HL-60 (cell line): ENCODE results near the gene NTN1.

Experiments
- GABPA ChIP-seq: IDR thresholded peaks from 2 replicates; pipeline ENCODE4 v1.6.1; 2012; ENCODE audit warnings: low read depth
- POLR2AphosphoS5 ChIP-seq: IDR thresholded peaks from 2 replicates; pipeline ENCODE4 v1.6.1; 2012; ENCODE audit warnings: low read depth
- TF ChIP-seq, protein P1 (sequence below): IDR thresholded peaks from one replicate; pipeline ENCODE4 v1.5.1; 2011; ENCODE audit warnings: low read length, control low read depth, inconsistent platforms; ENCODE audit not compliant: insufficient read depth
- TF ChIP-seq, protein P2 (sequence below): IDR thresholded peaks from 2 replicates; pipeline ENCODE4 v1.6.1; 2012; ENCODE audit warnings: low read depth; ENCODE audit not compliant: insufficient replicate concordance

DNA sequence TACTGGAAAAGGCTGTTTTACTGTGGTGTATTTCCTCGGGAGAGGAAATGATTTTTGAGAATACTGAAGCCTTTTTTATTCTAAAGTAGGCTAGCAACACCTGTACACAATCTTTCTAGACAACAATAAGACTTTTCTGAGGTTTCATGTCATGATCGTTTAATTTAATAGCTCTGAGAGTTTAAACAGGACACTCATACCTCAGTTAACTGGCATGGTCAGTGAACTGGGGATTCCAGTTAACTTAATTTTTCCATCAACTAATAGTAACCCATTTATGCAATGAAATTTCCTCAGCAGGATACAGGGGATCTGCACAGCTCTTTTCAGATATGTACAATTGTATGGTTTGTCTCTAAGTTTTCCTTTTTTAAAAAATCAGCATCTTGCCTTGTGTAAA lies 262.6 kb downstream of the NTN1 start:
- TF ChIP-seq, protein P1, sequence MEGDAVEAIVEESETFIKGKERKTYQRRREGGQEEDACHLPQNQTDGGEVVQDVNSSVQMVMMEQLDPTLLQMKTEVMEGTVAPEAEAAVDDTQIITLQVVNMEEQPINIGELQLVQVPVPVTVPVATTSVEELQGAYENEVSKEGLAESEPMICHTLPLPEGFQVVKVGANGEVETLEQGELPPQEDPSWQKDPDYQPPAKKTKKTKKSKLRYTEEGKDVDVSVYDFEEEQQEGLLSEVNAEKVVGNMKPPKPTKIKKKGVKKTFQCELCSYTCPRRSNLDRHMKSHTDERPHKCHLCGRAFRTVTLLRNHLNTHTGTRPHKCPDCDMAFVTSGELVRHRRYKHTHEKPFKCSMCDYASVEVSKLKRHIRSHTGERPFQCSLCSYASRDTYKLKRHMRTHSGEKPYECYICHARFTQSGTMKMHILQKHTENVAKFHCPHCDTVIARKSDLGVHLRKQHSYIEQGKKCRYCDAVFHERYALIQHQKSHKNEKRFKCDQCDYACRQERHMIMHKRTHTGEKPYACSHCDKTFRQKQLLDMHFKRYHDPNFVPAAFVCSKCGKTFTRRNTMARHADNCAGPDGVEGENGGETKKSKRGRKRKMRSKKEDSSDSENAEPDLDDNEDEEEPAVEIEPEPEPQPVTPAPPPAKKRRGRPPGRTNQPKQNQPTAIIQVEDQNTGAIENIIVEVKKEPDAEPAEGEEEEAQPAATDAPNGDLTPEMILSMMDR: no peak
- TF ChIP-seq POLR2AphosphoS5 (no peak), GABPA (no peak)
- TF ChIP-seq, protein P2, sequence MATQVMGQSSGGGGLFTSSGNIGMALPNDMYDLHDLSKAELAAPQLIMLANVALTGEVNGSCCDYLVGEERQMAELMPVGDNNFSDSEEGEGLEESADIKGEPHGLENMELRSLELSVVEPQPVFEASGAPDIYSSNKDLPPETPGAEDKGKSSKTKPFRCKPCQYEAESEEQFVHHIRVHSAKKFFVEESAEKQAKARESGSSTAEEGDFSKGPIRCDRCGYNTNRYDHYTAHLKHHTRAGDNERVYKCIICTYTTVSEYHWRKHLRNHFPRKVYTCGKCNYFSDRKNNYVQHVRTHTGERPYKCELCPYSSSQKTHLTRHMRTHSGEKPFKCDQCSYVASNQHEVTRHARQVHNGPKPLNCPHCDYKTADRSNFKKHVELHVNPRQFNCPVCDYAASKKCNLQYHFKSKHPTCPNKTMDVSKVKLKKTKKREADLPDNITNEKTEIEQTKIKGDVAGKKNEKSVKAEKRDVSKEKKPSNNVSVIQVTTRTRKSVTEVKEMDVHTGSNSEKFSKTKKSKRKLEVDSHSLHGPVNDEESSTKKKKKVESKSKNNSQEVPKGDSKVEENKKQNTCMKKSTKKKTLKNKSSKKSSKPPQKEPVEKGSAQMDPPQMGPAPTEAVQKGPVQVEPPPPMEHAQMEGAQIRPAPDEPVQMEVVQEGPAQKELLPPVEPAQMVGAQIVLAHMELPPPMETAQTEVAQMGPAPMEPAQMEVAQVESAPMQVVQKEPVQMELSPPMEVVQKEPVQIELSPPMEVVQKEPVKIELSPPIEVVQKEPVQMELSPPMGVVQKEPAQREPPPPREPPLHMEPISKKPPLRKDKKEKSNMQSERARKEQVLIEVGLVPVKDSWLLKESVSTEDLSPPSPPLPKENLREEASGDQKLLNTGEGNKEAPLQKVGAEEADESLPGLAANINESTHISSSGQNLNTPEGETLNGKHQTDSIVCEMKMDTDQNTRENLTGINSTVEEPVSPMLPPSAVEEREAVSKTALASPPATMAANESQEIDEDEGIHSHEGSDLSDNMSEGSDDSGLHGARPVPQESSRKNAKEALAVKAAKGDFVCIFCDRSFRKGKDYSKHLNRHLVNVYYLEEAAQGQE: no peak
